Astrocyte (in vitro differentiated cells and primary cell): ENCODE data around the gene GJC1. TPM values are rescaled to one million over a fixed set of nuclear protein-coding genes. Genes with fewer than 3 reads are reported as not detected.

Experiments
- DNase-seq: peaks from one replicate; pipeline ENCODE4 v3.0.0-alpha.2; 2010; ENCODE audit warnings: low read depth
- FAIRE-seq: peaks from 2 replicates; lab custom pipeline; 2011; peaks lifted over from hg19 to GRCh38; lab: Jason Lieb, UNC
- H2AFZ ChIP-seq: 2 replicates; pipeline ENCODE4 v1.6.0; 2012; ENCODE audit warnings: low read depth, low read length, inconsistent platforms
- H3K27ac ChIP-seq: 2 replicates; pipeline ENCODE4 v1.5.1; 2011; ENCODE audit warnings: low read depth, low read length, inconsistent platforms
- H3K27me3 ChIP-seq: 2 replicates; pipeline ENCODE4 v1.6.0; 2011; ENCODE audit warnings: low read length, inconsistent platforms; ENCODE audit not compliant: insufficient read depth
- H3K36me3 ChIP-seq: 2 replicates; pipeline ENCODE4 v1.5.1; 2011; ENCODE audit warnings: low read length, inconsistent platforms; ENCODE audit not compliant: insufficient read depth
- H3K4me1 ChIP-seq: 2 replicates; pipeline ENCODE4 v1.5.1; 2011; ENCODE audit warnings: low read length, inconsistent platforms; ENCODE audit not compliant: insufficient read depth
- H3K4me2 ChIP-seq: 2 replicates; pipeline ENCODE4 v1.6.0; 2012; ENCODE audit warnings: low read length, inconsistent platforms
- H3K4me3 ChIP-seq: 2 replicates; pipeline ENCODE4 v1.5.1; 2011; ENCODE audit warnings: low read depth, mild to moderate bottlenecking, low read length, inconsistent platforms; ENCODE audit not compliant: insufficient read depth
- H3K79me2 ChIP-seq: 2 replicates; pipeline ENCODE4 v1.6.0; 2012; ENCODE audit warnings: mild to moderate bottlenecking, low read length, inconsistent platforms; ENCODE audit not compliant: insufficient read depth
- H3K9ac ChIP-seq: 2 replicates; pipeline ENCODE4 v1.6.0; 2012; ENCODE audit warnings: mild to moderate bottlenecking, low read length, inconsistent platforms
- H3K9me3 ChIP-seq: 2 replicates; pipeline ENCODE4 v1.5.1; 2012; ENCODE audit warnings: low read depth, mild to moderate bottlenecking, low read length, inconsistent platforms; ENCODE audit not compliant: insufficient read depth
- H4K20me1 ChIP-seq: 2 replicates; pipeline ENCODE4 v1.6.0; 2012; ENCODE audit warnings: low read length, inconsistent platforms; ENCODE audit not compliant: insufficient read depth
- H3K27ac Mint-ChIP-seq: one replicate; pipeline ENCODE4 v1.8.0; 2021; ENCODE audit warnings: mild to moderate bottlenecking, mixed read lengths; ENCODE audit not compliant: unreplicated experiment
- H3K27me3 Mint-ChIP-seq: one replicate; pipeline ENCODE4 v1.8.0; 2021; ENCODE audit warnings: low read depth, mixed read lengths; ENCODE audit not compliant: unreplicated experiment
- H3K36me3 Mint-ChIP-seq: one replicate; pipeline ENCODE4 v1.8.0; 2021; ENCODE audit warnings: low read depth, mixed read lengths; ENCODE audit not compliant: unreplicated experiment
- H3K4me1 Mint-ChIP-seq: one replicate; pipeline ENCODE4 v1.8.0; 2021; ENCODE audit warnings: low read depth, mixed read lengths; ENCODE audit not compliant: unreplicated experiment
- H3K4me3 Mint-ChIP-seq: one replicate; pipeline ENCODE4 v1.8.0; 2021; ENCODE audit warnings: mild to moderate bottlenecking, moderate library complexity, mixed read lengths; ENCODE audit not compliant: unreplicated experiment
- H3K9me3 Mint-ChIP-seq: one replicate; pipeline ENCODE4 v1.8.0; 2021; ENCODE audit warnings: mild to moderate bottlenecking, mixed read lengths; ENCODE audit not compliant: unreplicated experiment
- EZH2 ChIP-seq: IDR thresholded peaks from 2 replicates; pipeline ENCODE4 v1.6.1; 2012; ENCODE audit warnings: mild to moderate bottlenecking, low read length, inconsistent platforms; ENCODE audit not compliant: insufficient read depth
- total RNA-seq: library from RNA; stranded (reverse); gene quantifications from 2 replicates; pipeline ENCODE4 v1.2.1, GENCODE V29; 2021
- TF ChIP-seq, protein P1 (sequence below): IDR thresholded peaks from 2 replicates; pipeline ENCODE4 v1.5.1; 2011; ENCODE audit warnings: low read depth, mild to moderate bottlenecking, inconsistent platforms, low read length, moderate library complexity; ENCODE audit not compliant: insufficient read depth

GJC1 gene
- total RNA-seq, 1 donor from 2014 or later = 38.4 TPM

DNA sequence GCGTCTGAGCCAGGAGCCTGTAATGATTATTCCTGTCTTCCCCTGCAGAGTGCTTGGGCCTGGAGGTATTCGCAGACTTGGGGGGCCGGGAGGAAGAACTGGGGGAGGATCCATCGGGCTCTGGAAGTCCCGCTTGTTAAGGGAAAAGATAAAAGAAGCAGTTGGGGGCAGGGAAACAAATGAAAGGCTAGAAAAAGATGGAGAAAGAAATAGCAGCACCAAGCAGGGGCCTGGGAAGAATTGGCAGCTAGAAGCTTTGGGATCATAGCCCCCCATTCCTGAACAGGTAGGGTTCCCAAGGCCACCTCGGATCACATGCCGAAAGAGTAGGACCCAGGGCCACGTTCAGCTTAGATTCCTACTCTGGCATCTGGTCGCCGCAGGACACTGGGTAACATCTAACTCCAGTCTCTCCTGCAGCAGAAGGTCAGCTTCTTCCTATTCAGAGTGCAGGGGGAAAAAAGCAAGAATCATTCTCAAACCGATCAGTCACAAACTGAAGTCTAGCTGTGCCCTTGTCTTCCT, 47.7 kb downstream of the GJC1 start:
- Histone ChIP-seq H3K36me3 (no peaks in the 10 kb centered on the region), H3K9ac (no peak overlapping the region), H3K9me3 (no peaks in the 10 kb centered on the region), H3K79me2 (no peaks in the 10 kb centered on the region), H3K4me1 (peaks cover 3% of the 10 kb centered on the region), H2AFZ (no peak overlapping the region), H3K27ac (no peak overlapping the region), H3K27me3 (no peaks in the 10 kb centered on the region), H3K4me2 (no peak overlapping the region), H4K20me1 (no peaks in the 10 kb centered on the region), H3K4me3 (no peak overlapping the region)
- H3K27ac Mint-ChIP-seq = no peak overlapping the region
- FAIRE-seq (no peak), DNase-seq (no peak)
- H3K4me1 Mint-ChIP-seq = peaks cover 2% of the 10 kb centered on the region
- peaks cover 8% of the 10 kb centered on the region for H3K27me3 Mint-ChIP-seq
- H3K36me3 Mint-ChIP-seq = no peaks in the 10 kb centered on the region
- TF ChIP-seq, protein P1, sequence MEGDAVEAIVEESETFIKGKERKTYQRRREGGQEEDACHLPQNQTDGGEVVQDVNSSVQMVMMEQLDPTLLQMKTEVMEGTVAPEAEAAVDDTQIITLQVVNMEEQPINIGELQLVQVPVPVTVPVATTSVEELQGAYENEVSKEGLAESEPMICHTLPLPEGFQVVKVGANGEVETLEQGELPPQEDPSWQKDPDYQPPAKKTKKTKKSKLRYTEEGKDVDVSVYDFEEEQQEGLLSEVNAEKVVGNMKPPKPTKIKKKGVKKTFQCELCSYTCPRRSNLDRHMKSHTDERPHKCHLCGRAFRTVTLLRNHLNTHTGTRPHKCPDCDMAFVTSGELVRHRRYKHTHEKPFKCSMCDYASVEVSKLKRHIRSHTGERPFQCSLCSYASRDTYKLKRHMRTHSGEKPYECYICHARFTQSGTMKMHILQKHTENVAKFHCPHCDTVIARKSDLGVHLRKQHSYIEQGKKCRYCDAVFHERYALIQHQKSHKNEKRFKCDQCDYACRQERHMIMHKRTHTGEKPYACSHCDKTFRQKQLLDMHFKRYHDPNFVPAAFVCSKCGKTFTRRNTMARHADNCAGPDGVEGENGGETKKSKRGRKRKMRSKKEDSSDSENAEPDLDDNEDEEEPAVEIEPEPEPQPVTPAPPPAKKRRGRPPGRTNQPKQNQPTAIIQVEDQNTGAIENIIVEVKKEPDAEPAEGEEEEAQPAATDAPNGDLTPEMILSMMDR = no peak
- no peak for TF ChIP-seq EZH2
- H3K4me3 Mint-ChIP-seq = peak overlapping the region; percentile 57
- no peaks in the 10 kb centered on the region for H3K9me3 Mint-ChIP-seq

DNA sequence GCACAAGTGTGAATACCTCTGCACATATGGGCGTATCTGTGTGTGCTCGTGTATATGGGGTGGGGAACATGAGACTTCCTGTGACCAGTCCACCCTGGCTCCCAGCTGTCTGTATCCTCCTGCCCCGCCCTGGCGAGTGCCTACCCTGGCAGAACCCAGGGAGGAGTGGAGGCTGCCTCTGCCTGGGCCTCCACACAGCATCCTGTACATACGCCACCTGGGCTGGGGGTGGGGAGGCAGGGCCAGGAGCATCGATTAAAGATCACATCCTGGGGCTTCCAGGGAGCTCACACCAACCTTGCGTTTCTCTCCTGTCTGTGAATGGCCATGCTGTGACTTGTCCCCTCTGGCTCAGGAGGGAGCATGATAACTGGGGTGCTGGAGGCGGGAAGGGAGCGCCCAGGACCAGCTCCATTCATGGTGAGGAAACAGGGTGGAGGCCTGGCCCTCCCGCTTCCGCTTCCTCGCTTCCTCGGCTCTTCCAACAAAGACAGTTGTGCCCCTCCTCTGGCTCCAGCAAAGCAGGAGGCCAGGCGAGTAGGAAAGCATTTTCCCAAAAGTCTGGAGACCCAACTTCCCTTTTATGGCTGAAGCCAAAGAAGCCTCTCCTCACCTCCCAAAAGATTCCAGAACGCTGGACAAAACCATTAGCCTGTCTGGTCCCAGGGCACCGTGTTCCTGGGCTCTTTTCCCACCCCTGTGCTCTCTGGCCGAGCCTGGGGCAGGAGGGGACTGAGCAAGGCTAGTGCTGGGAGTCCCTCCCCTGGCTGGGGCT, 48.3 kb downstream of the GJC1 start:
- H3K9me3 Mint-ChIP-seq = no peaks in the 10 kb centered on the region
- no peak overlapping the region for H3K27ac Mint-ChIP-seq
- H3K4me1 ChIP-seq = peaks cover 3% of the 10 kb centered on the region
- H3K4me1 Mint-ChIP-seq = peaks cover 2% of the 10 kb centered on the region
- H3K27me3 Mint-ChIP-seq = peaks cover 6% of the 10 kb centered on the region
- H3K36me3 Mint-ChIP-seq = no peaks in the 10 kb centered on the region
- no peaks in the 10 kb centered on the region for H3K9me3 ChIP-seq
- no peak overlapping the region for H3K4me3 Mint-ChIP-seq
- H3K4me2 ChIP-seq = no peak overlapping the region
- H3K27ac ChIP-seq = no peak overlapping the region
- no peak for FAIRE-seq
- no peak overlapping the region for H2AFZ ChIP-seq
- H3K9ac ChIP-seq = no peak overlapping the region
- H3K4me3 ChIP-seq = no peak overlapping the region
- no peaks in the 10 kb centered on the region for H3K36me3 ChIP-seq
- no peaks in the 10 kb centered on the region for H4K20me1 ChIP-seq
- no peak for DNase-seq
- H3K27me3 ChIP-seq = no peaks in the 10 kb centered on the region
- H3K79me2 ChIP-seq = no peaks in the 10 kb centered on the region
- TF ChIP-seq, protein P1 = no peak
- TF ChIP-seq EZH2 = no peak
